GM12874 (cell line): ENCODE data around the gene TMEM184B.

Experiments
- CTCF ChIP-seq: IDR thresholded peaks from 2 replicates; pipeline ENCODE4 v1.5.1; 2011; ENCODE audit warnings: low read depth, mild to moderate bottlenecking, control low read depth, low read length, moderate library complexity; ENCODE audit not compliant: insufficient read depth

Gene TMEM184B

GRCh38 chr22:38272373-38273134 is at the start of gene TMEM184B:
TSS of gene TMEM184B (minus strand) at chr22:38273010. CDS start at chr22:38247961, 25,049 bp downstream.
- no peak for TF ChIP-seq CTCF

- no peak for TF ChIP-seq CTCF
Measured at GRCh38 chr22:38320605-38321402, 48.0 kb upstream of the TMEM184B start.

- TF ChIP-seq CTCF, result no peak
Measured at GRCh38 chr22:38318792-38319773, 46.3 kb upstream of the TMEM184B start.

- TF ChIP-seq CTCF, result no peak
Measured at GRCh38 chr22:38317995-38318715, 45.3 kb upstream of the TMEM184B start.

GRCh38 chr22:38317122-38317994 is 44.5 kb upstream of the TMEM184B start, which contains the start of gene CSNK1E:
TSS of gene CSNK1E (minus strand) at chr22:38317433. CDS start at chr22:38314157, 3,276 bp downstream.
- TF ChIP-seq CTCF, result no peak
